DND-41 (cell line): ENCODE measurements around the gene TMEM255B.

Experiments
- ATAC-seq: fragments of 200-7000 bp; cut with Tn5 transposase; 3 replicates; pipeline ENCODE4 v1.9.1; 2021; ENCODE audit warnings: low read depth; ENCODE audit not compliant: insufficient read depth
- DNase-seq: peaks from one replicate; pipeline ENCODE4 v3.0.0-alpha.2; 2020
- H2AFZ ChIP-seq: 2 replicates; pipeline ENCODE4 v1.6.0; 2012; ENCODE audit warnings: low read depth, low read length
- H3K27ac ChIP-seq: 2 replicates; pipeline ENCODE4 v1.5.1; 2012; ENCODE audit warnings: low read length, inconsistent platforms
- H3K27me3 ChIP-seq: fragments of 200-600 bp; sonication (generic); 2 replicates; pipeline ENCODE4 v1.6.0; 2012; ENCODE audit warnings: low read length, mild to moderate bottlenecking, inconsistent platforms; ENCODE audit not compliant: insufficient read depth, poor library complexity
- H3K36me3 ChIP-seq: 2 replicates; pipeline ENCODE4 v1.5.1; 2012; ENCODE audit warnings: low read length, inconsistent platforms; ENCODE audit not compliant: insufficient read depth
- H3K4me1 ChIP-seq: 2 replicates; pipeline ENCODE4 v1.5.1; 2012; ENCODE audit warnings: mild to moderate bottlenecking, low read length; ENCODE audit not compliant: insufficient read depth
- H3K4me2 ChIP-seq: 2 replicates; pipeline ENCODE4 v1.6.0; 2012; ENCODE audit warnings: mild to moderate bottlenecking, moderate library complexity, low read length, inconsistent platforms; ENCODE audit not compliant: insufficient read depth
- H3K4me3 ChIP-seq, 2 experiments: fragments of 200-600 bp in 1 of 2; shearing (Covaris generic) in 1 of 2; 2 replicates each; pipeline ENCODE4 v1.5.1; 2012 to 2016; ENCODE audit warnings: inconsistent platforms in 2 of 2, low read length in 2 of 2, mild to moderate bottlenecking in 2 of 2, low read depth in 1 of 2, moderate library complexity in 1 of 2
- H3K79me2 ChIP-seq: 2 replicates; pipeline ENCODE4 v1.6.0; 2012; ENCODE audit warnings: low read length, inconsistent platforms; ENCODE audit not compliant: insufficient read depth
- H3K9ac ChIP-seq: 2 replicates; pipeline ENCODE4 v1.6.0; 2012; ENCODE audit warnings: low read depth, mild to moderate bottlenecking, inconsistent platforms, low read length, moderate library complexity
- H3K9me3 ChIP-seq: 2 replicates; pipeline ENCODE4 v1.5.1; 2012; ENCODE audit warnings: low read length, moderate library complexity, mild to moderate bottlenecking, inconsistent platforms; ENCODE audit not compliant: insufficient read depth, severe bottlenecking
- H4K20me1 ChIP-seq: 2 replicates; pipeline ENCODE4 v1.6.0; 2012; ENCODE audit warnings: low read length; ENCODE audit not compliant: insufficient read depth
- CTCF ChIP-seq: IDR thresholded peaks from 2 replicates; pipeline ENCODE4 v1.5.1; 2012; ENCODE audit warnings: borderline replicate concordance, low read length, moderate library complexity, mild to moderate bottlenecking; ENCODE audit not compliant: poor library complexity, severe bottlenecking; ENCODE audit errors: extremely low read depth
- EZH2 ChIP-seq: IDR thresholded peaks from 3 replicates; pipeline ENCODE4 v1.6.1; 2012; ENCODE audit warnings: borderline replicate concordance, low read depth, mild to moderate bottlenecking, moderate library complexity, low read length, inconsistent platforms; ENCODE audit not compliant: severe bottlenecking

Gene TMEM255B

DNA sequence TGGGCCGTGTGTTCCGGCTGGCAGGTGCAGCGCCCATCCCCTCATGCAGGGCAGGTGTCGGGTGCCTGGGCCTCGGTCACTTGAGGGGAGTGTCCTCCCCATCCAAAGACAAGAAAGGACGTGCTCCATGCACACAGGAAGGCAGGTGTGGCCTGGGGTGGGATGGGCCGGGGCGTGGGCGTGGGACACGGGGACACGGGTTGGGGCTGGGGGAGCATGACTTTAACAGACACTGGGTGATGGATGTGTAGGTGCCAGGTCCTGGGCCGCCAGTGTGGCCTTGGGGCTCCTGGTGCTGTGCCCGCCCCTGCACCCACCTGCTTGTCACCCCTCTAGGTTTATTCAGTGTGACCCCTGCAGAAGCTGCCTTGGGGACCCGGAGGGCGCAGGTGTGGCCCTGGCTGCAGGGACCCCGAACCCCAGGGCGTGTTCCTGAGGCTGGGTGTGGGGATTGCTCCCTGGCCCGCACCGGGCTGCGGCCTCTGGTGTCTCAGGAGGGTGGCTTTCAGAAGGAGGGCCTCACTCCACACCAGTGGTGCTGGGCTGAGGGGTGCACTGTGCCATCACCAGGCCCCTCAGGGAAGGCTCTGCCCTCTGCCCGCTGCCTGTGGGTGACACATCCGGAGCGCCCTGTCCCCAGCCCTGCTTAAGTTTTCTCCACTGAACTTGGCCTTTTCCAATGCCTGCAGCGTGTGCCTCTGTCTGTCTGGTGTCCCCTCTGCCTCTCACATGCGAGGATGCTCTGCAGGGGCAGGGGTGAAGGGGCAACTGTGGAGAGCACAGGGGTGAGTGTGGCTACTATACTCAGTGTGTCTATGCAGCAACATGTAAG, 5.2 kb downstream of the TMEM255B start:
- Histone ChIP-seq H3K27me3 (peaks cover 25% of the 10 kb centered on the region), H3K36me3 (no peaks in the 10 kb centered on the region), H3K27ac (no peak overlapping the region), H3K4me2 (no peak overlapping the region), H3K9ac (no peak overlapping the region), H3K4me3 (no peak overlapping the region), H3K79me2 (no peaks in the 10 kb centered on the region), H4K20me1 (peaks cover 3% of the 10 kb centered on the region), H2AFZ (no peak overlapping the region), H3K4me1 (no peaks in the 10 kb centered on the region), H3K9me3 (no peaks in the 10 kb centered on the region)
- DNase-seq (no peak), ATAC-seq (no peak)
- no peak for TF ChIP-seq CTCF
- TF ChIP-seq EZH2: no peak

GRCh38 chr13:113764793-113765563, 6.0 kb downstream of the TMEM255B start:
- Histone ChIP-seq H3K4me3 (no peak overlapping the region), H3K79me2 (no peaks in the 10 kb centered on the region)

DNA sequence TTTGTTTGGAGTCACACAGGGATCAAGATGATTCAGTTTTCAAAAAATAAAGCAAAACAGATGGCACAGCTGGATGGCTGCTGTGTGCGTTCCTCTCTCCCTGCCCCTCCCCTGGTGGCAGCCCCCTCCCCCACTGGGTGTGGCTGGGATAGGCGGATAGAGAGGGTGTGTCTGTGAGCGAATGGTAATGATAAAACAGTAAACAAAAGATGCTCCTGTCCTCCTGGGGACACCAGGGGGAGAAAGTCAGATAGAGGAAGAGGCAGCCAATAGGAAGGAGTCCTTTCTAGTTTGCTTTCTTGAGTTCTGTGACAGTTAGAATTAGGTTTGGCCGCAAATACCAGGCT, 6.5 kb downstream of the TMEM255B start:
- H3K27me3 ChIP-seq: peaks cover 15% of the 10 kb centered on the region

More at GRCh38 chr13:113764793-113765563, 6.0 kb downstream of the TMEM255B start:
- ATAC-seq (no peak), DNase-seq (no peak)
- H3K9me3 ChIP-seq: no peaks in the 10 kb centered on the region
- peaks cover 3% of the 10 kb centered on the region for H4K20me1 ChIP-seq
- H3K4me1 ChIP-seq: no peaks in the 10 kb centered on the region
- H2AFZ ChIP-seq: no peak overlapping the region
- peaks cover 17% of the 10 kb centered on the region for H3K27me3 ChIP-seq
- H3K27ac ChIP-seq: no peak overlapping the region
- H3K36me3 ChIP-seq: no peaks in the 10 kb centered on the region
- H3K4me2 ChIP-seq: no peak overlapping the region
- TF ChIP-seq CTCF (no peak), EZH2 (no peak)
- no peak overlapping the region for H3K9ac ChIP-seq

More for the DNA sequence above, 6.5 kb downstream of the TMEM255B start:
- Histone ChIP-seq H4K20me1 (peaks cover 3% of the 10 kb centered on the region), H3K27ac (no peak overlapping the region), H3K9me3 (no peaks in the 10 kb centered on the region), H3K4me3 (no peak overlapping the region), H2AFZ (no peak overlapping the region), H3K36me3 (no peaks in the 10 kb centered on the region), H3K4me1 (no peaks in the 10 kb centered on the region), H3K79me2 (no peaks in the 10 kb centered on the region), H3K9ac (no peak overlapping the region), H3K4me2 (no peak overlapping the region)
- no peak for TF ChIP-seq CTCF
- no peak for TF ChIP-seq EZH2
- DNase-seq (no peak), ATAC-seq (no peak)
